Inflammatory macrophage (primary cell): ENCODE data around the gene GCN1.

Experiments used
- DNase-seq, 2 donors: peaks; one replicate each; pipeline ENCODE4 v3.0.0-alpha.2; 2020 to 2022

Gene GCN1

GRCh38 chr12:120228291-120229070 is 34.0 kb upstream of the GCN1 start:
- DNase-seq: peak; percentile 81 to 88

- no peak for DNase-seq
Measured at GRCh38 chr12:120228041-120228290, 33.5 kb upstream of the GCN1 start.

- no peak for DNase-seq
Measured at GRCh38 chr12:120227233-120228040, 32.9 kb upstream of the GCN1 start.

GRCh38 chr12:120225852-120226640 is 31.5 kb upstream of the GCN1 start:
- peak; percentile 57 to 62 for DNase-seq

GRCh38 chr12:120225200-120225558 is 30.7 kb upstream of the GCN1 start:
- DNase-seq: no peak

- peak in 1 of 2 donors; percentile 60 for DNase-seq
Measured at GRCh38 chr12:120224304-120225199, 30.0 kb upstream of the GCN1 start.

- peak in 1 of 2 donors; percentile 37 for DNase-seq
Measured at GRCh38 chr12:120223458-120224303, 29.2 kb upstream of the GCN1 start.

GRCh38 chr12:120222288-120222832 is 27.8 kb upstream of the GCN1 start:
- DNase-seq: no peak

GRCh38 chr12:120221576-120221900 is 27.0 kb upstream of the GCN1 start:
- no peak for DNase-seq

GRCh38 chr12:120220838-120221575 is 26.5 kb upstream of the GCN1 start:
- DNase-seq: no peak

GRCh38 chr12:120218680-120219606 is 24.4 kb upstream of the GCN1 start:
- DNase-seq: no peak

- peak; percentile 76 to 83 for DNase-seq
Measured at GRCh38 chr12:120216742-120217605, 22.5 kb upstream of the GCN1 start.

GRCh38 chr12:120215766-120216735 is 21.5 kb upstream of the GCN1 start:
- no peak for DNase-seq

GRCh38 chr12:120215357-120215735 is 20.8 kb upstream of the GCN1 start:
- DNase-seq: no peak

- no peak for DNase-seq
Measured at GRCh38 chr12:120214626-120215356, 20.3 kb upstream of the GCN1 start.

GRCh38 chr12:120213758-120214157 is 19.2 kb upstream of the GCN1 start:
- DNase-seq: no peak
